Measurements from ENCODE around the gene IFIT5. TPM values are rescaled to one million over a fixed set of nuclear protein-coding genes. Genes with fewer than 3 reads are reported as not detected.

The IFIT5 gene
- total RNA-seq, 2 experiments from 2014 or later, result 0.36 to 0.57 TPM

GRCh38 chr10:89384474-89385340 lies 29.7 kb upstream of the IFIT5 start:
- Histone ChIP-seq H2AFZ (ENCODE audit: low read length) (no peak overlapping the region), H3K4me3 (ENCODE audit: low read depth, low read length, poor library complexity, severe bottlenecking) (no peak overlapping the region), H4K20me1 (ENCODE audit: insufficient read depth, low read length) (no peaks in the 10 kb centered on the region), H3K4me2 (ENCODE audit: low read length) (no peak overlapping the region), H3K79me2 (ENCODE audit: insufficient read depth, low read depth, low read length) (no peaks in the 10 kb centered on the region), H3K36me3 (ENCODE audit: insufficient read depth, low read length) (no peaks in the 10 kb centered on the region), H3K9me3 (ENCODE audit: low read length) (no peaks in the 10 kb centered on the region), H3K4me1 (ENCODE audit: insufficient read depth, low read length, poor library complexity, severe bottlenecking) (no peaks in the 10 kb centered on the region), H3K9me2 (ENCODE audit: insufficient read depth, low read length) (no peaks in the 10 kb centered on the region), H3K27ac (ENCODE audit: low read depth, low read length, poor library complexity, severe bottlenecking) (no peak overlapping the region)
- ChIA-PET CTCF (ENCODE audit: unreplicated experiment) (no interaction called here), POLR2A (no interaction called here)
- no peak for TF ChIP-seq CTCF (conservative IDR thresholded peaks at IDR 0.05; ENCODE audit: low read length)
- TF ChIP-seq EZH2phosphoT487 (IDR thresholded peaks at IDR 0.05; ENCODE audit: borderline replicate concordance, low read depth, low read length), result no peak
- BruUV-seq (replicated peaks), result no TSS peak
- no peak for DNase-seq (ENCODE audit: low spot score)
- intact Hi-C loops (cut with micrococcal nuclease; ENCODE audit: unreplicated experiment), result no loop called here

GRCh38 chr10:89388806-89389205 lies 25.6 kb upstream of the IFIT5 start:
- Histone ChIP-seq H3K9me2 (ENCODE audit: insufficient read depth, low read length) (no peaks in the 10 kb centered on the region), H2AFZ (ENCODE audit: low read length) (no peak overlapping the region), H3K9me3 (ENCODE audit: low read length) (no peaks in the 10 kb centered on the region), H3K36me3 (ENCODE audit: insufficient read depth, low read length) (no peaks in the 10 kb centered on the region), H4K20me1 (ENCODE audit: insufficient read depth, low read length) (no peaks in the 10 kb centered on the region), H3K27ac (ENCODE audit: low read depth, low read length, poor library complexity, severe bottlenecking) (no peak overlapping the region), H3K79me2 (ENCODE audit: insufficient read depth, low read depth, low read length) (no peaks in the 10 kb centered on the region), H3K4me3 (ENCODE audit: low read depth, low read length, poor library complexity, severe bottlenecking) (no peak overlapping the region), H3K4me2 (ENCODE audit: low read length) (no peak overlapping the region), H3K4me1 (ENCODE audit: insufficient read depth, low read length, poor library complexity, severe bottlenecking) (peaks cover 7% of the 10 kb centered on the region)
- TF ChIP-seq EZH2phosphoT487 (IDR thresholded peaks at IDR 0.05; ENCODE audit: borderline replicate concordance, low read depth, low read length) (no peak), CTCF (conservative IDR thresholded peaks at IDR 0.05; ENCODE audit: low read length) (no peak)
- ChIA-PET POLR2A (interaction anchor here (0.6 to 1.4 kb wide), 6 partner anchors 10 to 1551 kb away, joined by 3 to 5 read pairs (median 3); no protein-coding TSS in a partner anchor), CTCF (ENCODE audit: unreplicated experiment) (no interaction called here)
- intact Hi-C loops (cut with micrococcal nuclease; ENCODE audit: unreplicated experiment), result no loop called here
- BruUV-seq (replicated peaks), result no TSS peak
- no peak for DNase-seq (ENCODE audit: low spot score)

- Histone ChIP-seq H3K4me3 (ENCODE audit: low read depth, low read length, poor library complexity, severe bottlenecking) (no peak overlapping the region), H3K79me2 (ENCODE audit: insufficient read depth, low read depth, low read length) (no peaks in the 10 kb centered on the region), H3K4me1 (ENCODE audit: insufficient read depth, low read length, poor library complexity, severe bottlenecking) (peaks cover 7% of the 10 kb centered on the region), H3K9me2 (ENCODE audit: insufficient read depth, low read length) (no peaks in the 10 kb centered on the region), H3K36me3 (ENCODE audit: insufficient read depth, low read length) (no peaks in the 10 kb centered on the region), H3K27ac (ENCODE audit: low read depth, low read length, poor library complexity, severe bottlenecking) (no peak overlapping the region), H4K20me1 (ENCODE audit: insufficient read depth, low read length) (no peaks in the 10 kb centered on the region), H2AFZ (ENCODE audit: low read length) (no peak overlapping the region), H3K9me3 (ENCODE audit: low read length) (no peaks in the 10 kb centered on the region), H3K4me2 (ENCODE audit: low read length) (no peak overlapping the region)
- peak; percentile 27 for DNase-seq (ENCODE audit: low spot score)
- peak; percentile 55 for TF ChIP-seq CTCF (conservative IDR thresholded peaks at IDR 0.05; ENCODE audit: low read length)
- no peak for TF ChIP-seq EZH2phosphoT487 (IDR thresholded peaks at IDR 0.05; ENCODE audit: borderline replicate concordance, low read depth, low read length)
- POLR2A ChIA-PET, result interaction anchor here (0.6 to 1.2 kb wide), 3 partner anchors 10 to 1551 kb away, joined by 3 to 5 read pairs (median 3); no protein-coding TSS in a partner anchor
- intact Hi-C loops (cut with micrococcal nuclease; ENCODE audit: unreplicated experiment), result no loop called here
- no TSS peak for BruUV-seq (replicated peaks)
- CTCF ChIA-PET (ENCODE audit: unreplicated experiment), result no interaction called here
Measured at GRCh38 chr10:89389254-89389653, 25.1 kb upstream of the IFIT5 start.
